Activated naive CD4-positive, alpha-beta T cell treated with anti-CD3 and anti-CD28 coated beads, Interleukin-2, amount 50 U/mL, for 72 hours (primary cell): ENCODE data around the gene CSTB. TPM values are rescaled to one million over a fixed set of nuclear protein-coding genes. Genes with fewer than 3 reads are reported as not detected.

Experiments
- ATAC-seq, 2 donors: fragments of 150-1000 bp; cut with Tn5 transposase; 2 replicates each; pipeline ENCODE4 v1.10.0; 2021; ENCODE audit warnings: mild to moderate bottlenecking in 2 of 2, moderate library complexity in 2 of 2
- DNase-seq, 2 donors: peaks; one replicate each; pipeline ENCODE4 v3.0.0; 2021 to 2022; ENCODE audit warnings: low spot score in 2 of 2
- H3K27ac Mint-ChIP-seq, 2 donors: one replicate each; pipeline ENCODE4 v1.8.0; 2022; ENCODE audit warnings: mild to moderate bottlenecking in 2 of 2, mixed read lengths in 2 of 2
- H3K36me3 Mint-ChIP-seq, 2 donors: one replicate each; pipeline ENCODE4 v1.8.0; 2022; ENCODE audit warnings: mixed read lengths in 2 of 2
- H3K9me3 Mint-ChIP-seq, 2 donors: one replicate each; pipeline ENCODE4 v1.8.0; 2022; ENCODE audit warnings: mixed read lengths in 2 of 2
- total RNA-seq, 2 donors: library from RNA; stranded (reverse); gene quantifications; one replicate each; pipeline ENCODE4 v1.2.3, GENCODE V29; 2022

Gene CSTB
- total RNA-seq, 2 donors from 2014 or later, result 19.8 to 36.7 TPM

GRCh38 chr21:43800566-43800965 is 24.5 kb upstream of the CSTB start:
- H3K36me3 Mint-ChIP-seq, result peaks cover 20 to 28% of the 10 kb centered on the region in 2 donors
- no peak for DNase-seq
- no peak for ATAC-seq
- H3K9me3 Mint-ChIP-seq, result no peaks in the 10 kb centered on the region
- H3K27ac Mint-ChIP-seq, result peak overlapping the region in 1 of 2 donors; percentile 29

- no peak overlapping the region for H3K27ac Mint-ChIP-seq
- ATAC-seq (no peak), DNase-seq (no peak)
- H3K9me3 Mint-ChIP-seq, result no peaks in the 10 kb centered on the region
- H3K36me3 Mint-ChIP-seq, result peaks cover 20 to 30% of the 10 kb centered on the region in 2 donors
Measured at GRCh38 chr21:43800124-43800523, 24.0 kb upstream of the CSTB start.

GRCh38 chr21:43799301-43799840 is 23.3 kb upstream of the CSTB start:
- Mint-ChIP-seq H3K36me3 (peaks cover 20 to 33% of the 10 kb centered on the region in 2 donors), H3K9me3 (no peaks in the 10 kb centered on the region), H3K27ac (peak overlapping the region in 1 of 2 donors; percentile 4)
- ATAC-seq, result no peak
- DNase-seq, result no peak

- Mint-ChIP-seq H3K27ac (peak overlapping the region; percentile 23 to 88), H3K36me3 (peaks cover 20 to 37% of the 10 kb centered on the region in 2 donors), H3K9me3 (no peaks in the 10 kb centered on the region)
- no peak for ATAC-seq
- DNase-seq, result no peak
Measured at GRCh38 chr21:43797925-43798715, 22.0 kb upstream of the CSTB start.

GRCh38 chr21:43797415-43797814 is 21.3 kb upstream of the CSTB start:
- Mint-ChIP-seq H3K27ac (no peak overlapping the region), H3K9me3 (no peaks in the 10 kb centered on the region), H3K36me3 (peaks cover 22 to 40% of the 10 kb centered on the region in 2 donors)
- no peak for DNase-seq
- ATAC-seq, result no peak

- Mint-ChIP-seq H3K27ac (no peak overlapping the region), H3K9me3 (no peaks in the 10 kb centered on the region), H3K36me3 (peaks cover 38 to 48% of the 10 kb centered on the region in 2 donors)
- ATAC-seq, result no peak
- DNase-seq, result no peak
Measured at GRCh38 chr21:43794857-43795256, 18.7 kb upstream of the CSTB start.

GRCh38 chr21:43794311-43794710 is 18.2 kb upstream of the CSTB start:
- DNase-seq (no peak), ATAC-seq (no peak)
- no peaks in the 10 kb centered on the region for H3K9me3 Mint-ChIP-seq
- peaks cover 40 to 49% of the 10 kb centered on the region in 2 donors for H3K36me3 Mint-ChIP-seq
- no peak overlapping the region for H3K27ac Mint-ChIP-seq

GRCh38 chr21:43793243-43793642 is 17.1 kb upstream of the CSTB start:
- Mint-ChIP-seq H3K9me3 (no peaks in the 10 kb centered on the region), H3K27ac (peak overlapping the region in 1 of 2 donors; percentile 68), H3K36me3 (peaks cover 31 to 39% of the 10 kb centered on the region in 2 donors)
- no peak for ATAC-seq
- DNase-seq, result no peak

- DNase-seq, result no peak
- no peak for ATAC-seq
- Mint-ChIP-seq H3K36me3 (peaks cover 28 to 39% of the 10 kb centered on the region in 2 donors), H3K27ac (peak overlapping the region; percentile 62 to 78), H3K9me3 (no peaks in the 10 kb centered on the region)
Measured at GRCh38 chr21:43792406-43792805, 16.3 kb upstream of the CSTB start.

GRCh38 chr21:43790010-43790524 is 14.0 kb upstream of the CSTB start:
- Mint-ChIP-seq H3K9me3 (no peaks in the 10 kb centered on the region), H3K36me3 (peaks cover 28 to 32% of the 10 kb centered on the region in 2 donors), H3K27ac (peak overlapping the region; percentile 94 to 98)
- DNase-seq (no peak), ATAC-seq (no peak)

- peak within 1 kb of the TSS; percentile 94 to 98 for H3K27ac Mint-ChIP-seq
- peak; percentile 97 to 100 for DNase-seq
- H3K36me3 Mint-ChIP-seq, result peaks cover 28 to 29% of the 10 kb centered on the region in 2 donors
- H3K9me3 Mint-ChIP-seq, result no peaks in the 10 kb centered on the region
- peak; percentile 92 to 93 for ATAC-seq
Measured at GRCh38 chr21:43789276-43790009, 13.3 kb upstream of the CSTB start, which contains the start of gene RRP1. TSS of gene RRP1 (plus strand) at chr21:43789577. CDS start at chr21:43789630, 53 bp downstream.

GRCh38 chr21:43786807-43787440 is 10.8 kb upstream of the CSTB start:
- no peak for ATAC-seq
- DNase-seq, result no peak
- Mint-ChIP-seq H3K9me3 (no peaks in the 10 kb centered on the region), H3K27ac (no peak overlapping the region), H3K36me3 (peaks cover 17 to 20% of the 10 kb centered on the region in 2 donors)

- Mint-ChIP-seq H3K27ac (no peak overlapping the region), H3K9me3 (no peaks in the 10 kb centered on the region), H3K36me3 (peaks cover 15 to 17% of the 10 kb centered on the region in 2 donors)
- ATAC-seq (no peak), DNase-seq (no peak)
Measured at GRCh38 chr21:43786300-43786806, 10.2 kb upstream of the CSTB start.

GRCh38 chr21:43785134-43785533 is 9.0 kb upstream of the CSTB start:
- peaks cover 4 to 5% of the 10 kb centered on the region in 2 donors for H3K36me3 Mint-ChIP-seq
- no peaks in the 10 kb centered on the region for H3K9me3 Mint-ChIP-seq
- no peak overlapping the region for H3K27ac Mint-ChIP-seq
- DNase-seq (no peak), ATAC-seq (no peak)

- DNase-seq (no peak), ATAC-seq (peak; percentile 33 to 48)
- Mint-ChIP-seq H3K9me3 (no peaks in the 10 kb centered on the region), H3K36me3 (no peaks in the 10 kb centered on the region), H3K27ac (peak overlapping the region in 1 of 2 donors; percentile 62)
Measured at GRCh38 chr21:43783098-43783700, 7.1 kb upstream of the CSTB start.
